GM10248 (cell line): Measurements from ENCODE around the gene CACNA1E.

Experiments
- CTCF ChIA-PET: fragments of 300-600 bp; sonication (Branson Sonifier 250); formaldehyde crosslinking; extraction: SDS; loops from one replicate; lab custom pipeline; 2021; ENCODE audit warnings: antibody characterized with exemption; lab: Yijun Ruan, JAX
- POLR2A ChIA-PET: fragments of 350-650 bp; sonication (Branson Sonifier 250); formaldehyde crosslinking; extraction: SDS; loops from one replicate; lab custom pipeline; 2020; ENCODE audit warnings: antibody characterized with exemption; lab: Yijun Ruan, JAX
- DNase-seq: peaks from one replicate; pipeline ENCODE4 v3.0.0; 2012; ENCODE audit errors: extremely low spot score
- CTCF ChIP-seq: IDR thresholded peaks from 2 replicates; pipeline ENCODE4 v1.5.1; 2012; ENCODE audit warnings: mild to moderate bottlenecking, low read depth; ENCODE audit errors: extremely low read depth, missing control alignments, control extremely low read depth

Gene CACNA1E

DNA sequence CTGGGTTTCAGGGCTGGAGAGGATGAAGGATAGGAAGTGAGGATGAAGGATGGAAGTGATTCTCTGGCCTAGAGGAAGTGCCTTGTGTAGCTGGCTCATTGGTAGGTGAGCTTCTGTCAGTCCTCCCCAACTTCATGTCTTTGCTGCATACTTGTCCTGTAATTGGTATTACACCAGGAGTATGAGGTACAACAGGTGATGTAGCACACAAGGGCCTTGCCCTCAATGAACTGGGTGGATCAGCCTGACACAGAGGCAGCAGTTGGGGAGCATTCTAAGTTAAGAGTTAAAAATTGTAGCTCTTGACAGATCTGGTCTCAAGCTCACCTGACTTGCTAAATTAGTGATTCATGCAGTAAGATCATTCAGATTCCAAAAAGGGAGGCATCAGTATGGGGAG lies 37.9 kb upstream of the CACNA1E start:
- POLR2A ChIA-PET = interaction anchor here (0.5 to 0.6 kb wide), 2 partner anchors 46 to 357 kb away, joined by 4 to 5 read pairs; no protein-coding TSS in a partner anchor
- TF ChIP-seq CTCF = no peak
- CTCF ChIA-PET = interaction anchor here (1.2 to 6.3 kb wide), 6 partner anchors 12 to 609 kb away, joined by 3 to 36 read pairs (median 10); no protein-coding TSS in a partner anchor
- no peak for DNase-seq

DNA sequence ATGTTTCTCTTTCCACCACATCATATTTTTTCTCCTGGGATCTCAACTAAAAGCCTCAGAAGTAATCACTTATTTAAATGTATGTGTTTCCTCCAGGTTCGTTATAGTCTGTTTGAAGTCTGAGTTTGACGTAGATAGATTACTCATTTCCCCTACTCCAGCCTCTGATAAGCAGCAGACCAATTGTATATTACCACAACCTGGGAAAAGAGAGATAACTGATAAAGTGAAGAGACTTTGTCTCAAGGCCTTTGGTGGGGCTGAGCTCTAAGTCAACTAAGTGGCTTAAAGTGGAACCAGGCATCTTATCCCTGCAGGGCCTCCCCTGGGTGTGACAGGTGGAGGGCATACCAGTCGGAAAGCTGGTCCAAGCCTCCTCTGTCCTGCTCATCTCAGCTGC lies 34.9 kb upstream of the CACNA1E start:
- DNase-seq = no peak
- CTCF ChIA-PET = interaction anchor here (0.8 to 6.3 kb wide), 7 partner anchors 11 to 30 kb away, joined by 3 to 36 read pairs (median 9); no protein-coding TSS in a partner anchor
- no peak for TF ChIP-seq CTCF
- POLR2A ChIA-PET = no interaction called here

GRCh38 chr1:181451661-181452230 lies 31.6 kb upstream of the CACNA1E start:
- TF ChIP-seq CTCF = no peak
- CTCF ChIA-PET = interaction anchor here (1.6 to 2.3 kb wide), 4 partner anchors 8 to 30 kb away, joined by 3 to 10 read pairs (median 6); no protein-coding TSS in a partner anchor
- no peak for DNase-seq
- POLR2A ChIA-PET = no interaction called here

DNA sequence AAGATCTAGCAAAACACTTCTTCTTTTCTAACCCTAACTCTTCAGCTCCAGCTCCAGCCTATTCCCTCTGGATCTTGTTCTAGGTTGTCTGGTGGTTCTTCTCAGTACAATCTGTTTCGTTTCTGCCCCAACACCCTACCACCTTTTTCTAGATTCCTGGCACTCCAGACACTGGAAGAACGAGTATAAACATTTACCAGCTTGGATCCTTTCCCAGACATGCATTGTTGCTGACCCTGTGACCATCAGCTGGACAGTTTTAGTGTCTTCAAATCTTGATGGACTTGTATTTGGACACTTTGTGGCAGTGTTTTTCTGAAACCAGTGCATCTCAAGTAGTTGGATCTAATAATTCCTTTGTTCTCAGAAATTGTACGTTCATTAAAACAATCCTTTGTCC lies 30.6 kb upstream of the CACNA1E start:
- no peak for DNase-seq
- ChIA-PET POLR2A (no interaction called here), CTCF (interaction anchor here (1.3 to 3.1 kb wide), 4 partner anchors 14 to 602 kb away, joined by 4 to 13 read pairs (median 9); no protein-coding TSS in a partner anchor)
- no peak for TF ChIP-seq CTCF

- TF ChIP-seq CTCF = no peak
- DNase-seq = no peak
- ChIA-PET POLR2A (no interaction called here), CTCF (interaction anchor here (0.9 to 3.1 kb wide), 7 partner anchors 9 to 601 kb away, joined by 3 to 13 read pairs (median 4); no protein-coding TSS in a partner anchor)
Observed at GRCh38 chr1:181453541-181454201, 29.6 kb upstream of the CACNA1E start.

DNA sequence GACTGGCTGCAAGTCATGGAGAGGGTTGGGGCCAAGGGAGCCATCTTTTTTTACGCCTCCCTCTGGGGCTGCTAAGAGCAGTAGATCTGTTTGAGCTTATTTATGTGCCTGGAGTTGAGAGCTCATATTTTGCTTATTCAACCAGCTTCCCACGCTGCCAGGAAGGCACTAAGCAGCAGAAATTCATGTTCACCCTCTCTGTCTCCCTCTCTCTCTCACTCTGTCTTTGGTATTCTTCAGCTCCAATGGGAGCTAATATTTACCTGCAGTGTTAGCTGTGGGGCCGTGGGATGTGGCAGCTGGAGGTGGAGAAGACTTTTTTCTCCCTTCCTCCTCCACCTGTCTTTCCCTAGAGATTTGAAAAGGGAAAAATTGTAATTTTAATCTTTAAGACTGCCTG lies 26.8 kb upstream of the CACNA1E start:
- ChIA-PET POLR2A (no interaction called here), CTCF (interaction anchor here (1.6 to 2.9 kb wide), 2 partner anchors 11 to 16 kb away, joined by 3 to 13 read pairs; no protein-coding TSS in a partner anchor)
- TF ChIP-seq CTCF = no peak
- no peak for DNase-seq
